Suprapubic skin (tissue), 4 donors: ENCODE data around the gene LRP3. TPM values are rescaled to one million over a fixed set of nuclear protein-coding genes. Genes with fewer than 3 reads are reported as not detected.

Experiments used
- DNase-seq, 2 donors: peaks; one replicate each; pipeline ENCODE4 v3.0.0-alpha.2; 2019; ENCODE audit warnings: low spot score in 2 of 2
- H3K27ac ChIP-seq: fragments of 200-600 bp; sonication (generic); one replicate; pipeline ENCODE4 v1.5.1; 2019
- H3K27me3 ChIP-seq: fragments of 200-600 bp; sonication (generic); one replicate; pipeline ENCODE4 v1.5.1; 2019
- H3K36me3 ChIP-seq: fragments of 200-600 bp; sonication (generic); one replicate; pipeline ENCODE4 v1.5.1; 2019
- H3K4me1 ChIP-seq: fragments of 200-600 bp; sonication (generic); one replicate; pipeline ENCODE4 v1.5.1; 2019
- H3K4me3 ChIP-seq: fragments of 200-600 bp; sonication (generic); one replicate; pipeline ENCODE4 v1.5.1; 2019; ENCODE audit warnings: mild to moderate bottlenecking
- H3K9me3 ChIP-seq: fragments of 200-600 bp; sonication (generic); one replicate; pipeline ENCODE4 v1.5.1; 2019
- EP300 ChIP-seq: sonication (generic); formaldehyde crosslinking; IDR thresholded peaks from one replicate; pipeline ENCODE4 v1.6.1; 2017; ENCODE audit warnings: antibody characterized with exemption
- POLR2A ChIP-seq, 2 donors: fragments of 450-650 bp; IDR thresholded peaks; one replicate each; pipeline ENCODE4 v1.6.1; 2017; ENCODE audit warnings: antibody characterized with exemption in 2 of 2, mild to moderate bottlenecking in 2 of 2, moderate library complexity in 2 of 2
- POLR2AphosphoS5 ChIP-seq, 3 donors: sonication (generic); formaldehyde crosslinking; IDR thresholded peaks; one replicate each; pipeline ENCODE4 v1.6.1; 2017; ENCODE audit warnings: antibody characterized with exemption in 3 of 3
- WGBS: methylation state at CpG from one replicate; pipeline ENCODE4 v1.1.5; 2018; 5-methylcytosine and 5-hydroxymethylcytosine counted together
- total RNA-seq, 4 donors: library from RNA; depleted of rRNA; stranded (reverse); fragments of >200 nt; gene quantifications; one replicate each; pipeline ENCODE4 v1.1.0, GENCODE V29; 2016
- TF ChIP-seq, protein P1 (sequence below), 2 donors: fragments of 200-600 bp in 1 of 2; fragments of 450-650 bp in 1 of 2; sonication (generic) in 1 of 2; IDR thresholded peaks; one replicate each; pipeline ENCODE4 v1.5.1; 2016 to 2019; ENCODE audit warnings: antibody characterized with exemption in 2 of 2, mild to moderate bottlenecking in 1 of 2, moderate library complexity in 1 of 2

The LRP3 gene
- total RNA-seq, 4 donors from 2014 or later, result 9.8 to 17.1 (median 14.0) TPM

DNA sequence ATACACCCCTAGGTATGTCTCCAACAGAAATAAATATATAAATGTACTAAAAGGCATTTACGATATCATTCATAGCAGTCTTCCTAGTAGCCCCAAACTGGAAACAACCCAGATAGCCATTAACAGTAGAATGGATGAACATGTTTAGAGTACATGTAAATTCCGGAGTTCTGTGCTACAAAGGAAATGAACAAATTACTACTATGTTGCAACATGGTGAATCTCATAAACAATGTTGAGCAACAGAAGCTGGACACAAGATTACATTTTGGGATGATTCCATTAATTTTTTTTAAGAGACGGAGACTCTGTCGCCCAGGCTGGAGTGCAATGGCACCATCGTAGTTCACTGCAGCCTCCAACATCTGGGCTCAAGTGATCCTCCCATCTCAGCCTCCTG is 37.4 kb downstream of the LRP3 start:
- DNase-seq, result no peak
- Histone ChIP-seq H3K4me1 (peaks cover 11% of the 10 kb centered on the region), H3K36me3 (no peaks in the 10 kb centered on the region), H3K4me3 (no peak overlapping the region), H3K9me3 (no peaks in the 10 kb centered on the region), H3K27ac (no peak overlapping the region), H3K27me3 (peaks cover 52% of the 10 kb centered on the region)
- 52% methylated on average over 5 of the region's 5 CpGs for WGBS
- TF ChIP-seq POLR2A (IDR thresholded peaks at IDR 0.05) (no peak), POLR2AphosphoS5 (IDR thresholded peaks at IDR 0.05) (no peak), EP300 (no peak)
- TF ChIP-seq, protein P1, sequence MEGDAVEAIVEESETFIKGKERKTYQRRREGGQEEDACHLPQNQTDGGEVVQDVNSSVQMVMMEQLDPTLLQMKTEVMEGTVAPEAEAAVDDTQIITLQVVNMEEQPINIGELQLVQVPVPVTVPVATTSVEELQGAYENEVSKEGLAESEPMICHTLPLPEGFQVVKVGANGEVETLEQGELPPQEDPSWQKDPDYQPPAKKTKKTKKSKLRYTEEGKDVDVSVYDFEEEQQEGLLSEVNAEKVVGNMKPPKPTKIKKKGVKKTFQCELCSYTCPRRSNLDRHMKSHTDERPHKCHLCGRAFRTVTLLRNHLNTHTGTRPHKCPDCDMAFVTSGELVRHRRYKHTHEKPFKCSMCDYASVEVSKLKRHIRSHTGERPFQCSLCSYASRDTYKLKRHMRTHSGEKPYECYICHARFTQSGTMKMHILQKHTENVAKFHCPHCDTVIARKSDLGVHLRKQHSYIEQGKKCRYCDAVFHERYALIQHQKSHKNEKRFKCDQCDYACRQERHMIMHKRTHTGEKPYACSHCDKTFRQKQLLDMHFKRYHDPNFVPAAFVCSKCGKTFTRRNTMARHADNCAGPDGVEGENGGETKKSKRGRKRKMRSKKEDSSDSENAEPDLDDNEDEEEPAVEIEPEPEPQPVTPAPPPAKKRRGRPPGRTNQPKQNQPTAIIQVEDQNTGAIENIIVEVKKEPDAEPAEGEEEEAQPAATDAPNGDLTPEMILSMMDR (IDR thresholded peaks at IDR 0.05), result no peak

DNA sequence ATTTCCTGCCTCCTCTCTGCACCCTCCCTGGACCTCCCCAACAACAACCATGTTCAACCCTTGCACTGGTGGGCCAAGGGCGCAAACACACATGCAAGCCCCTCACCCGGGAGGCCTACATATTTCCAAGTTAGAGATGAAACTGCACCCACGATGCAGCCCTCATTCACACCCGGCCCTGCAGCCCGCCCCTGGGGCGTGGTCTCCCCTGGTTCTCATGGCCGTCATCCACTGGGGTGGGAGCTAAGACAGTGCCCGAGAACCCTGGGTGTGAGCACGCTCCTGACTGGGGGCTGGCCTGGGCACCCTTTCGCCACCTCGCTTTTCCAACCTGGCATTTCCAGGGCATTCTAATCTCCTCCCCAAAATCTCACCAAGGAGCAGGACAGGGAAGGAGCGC is 38.5 kb downstream of the LRP3 start:
- no peaks in the 10 kb centered on the region for H3K36me3 ChIP-seq
- TF ChIP-seq EP300 (no peak), POLR2AphosphoS5 (IDR thresholded peaks at IDR 0.05) (no peak), POLR2A (IDR thresholded peaks at IDR 0.05) (no peak)
- TF ChIP-seq, protein P1 (IDR thresholded peaks at IDR 0.05), result no peak
- no peak overlapping the region for H3K4me3 ChIP-seq
- peaks cover 4% of the 10 kb centered on the region for H3K4me1 ChIP-seq
- 59% methylated on average over 11 of the region's 12 CpGs for WGBS
- peaks cover 40% of the 10 kb centered on the region for H3K27me3 ChIP-seq
- no peak for DNase-seq
- H3K9me3 ChIP-seq, result no peaks in the 10 kb centered on the region
- H3K27ac ChIP-seq, result no peak overlapping the region

DNA sequence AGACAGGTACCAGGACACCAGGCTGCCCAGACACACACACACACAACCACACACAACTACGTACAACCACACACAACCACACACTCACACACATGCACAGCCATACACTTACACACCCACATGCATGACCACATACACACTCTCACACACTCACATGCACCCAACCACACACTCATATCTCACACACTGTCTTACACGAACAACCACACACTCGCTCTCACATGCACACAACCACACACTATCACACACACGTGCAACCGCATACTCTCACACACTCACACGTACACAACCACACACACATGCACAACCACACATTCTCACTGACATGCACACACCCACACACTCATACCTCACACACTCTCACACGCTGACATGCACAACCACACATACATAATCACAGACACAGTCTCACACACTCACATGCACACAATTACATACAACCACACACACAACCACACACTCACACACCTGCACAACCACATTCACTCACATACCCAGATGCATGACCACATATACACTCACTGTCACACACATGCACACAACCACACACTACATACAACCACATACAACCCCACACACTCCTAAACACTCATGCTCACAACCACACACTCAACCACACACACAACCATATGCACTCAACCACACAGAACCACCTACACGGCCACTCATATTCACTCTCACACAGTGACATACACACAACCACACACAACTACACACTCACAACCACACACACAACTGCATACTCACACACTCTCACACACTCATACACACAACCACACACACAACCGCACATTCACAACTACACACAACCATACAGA is 39.1 kb downstream of the LRP3 start:
- WGBS, result 92% methylated on average over 9 of the region's 9 CpGs
- Histone ChIP-seq H3K4me1 (peaks cover 4% of the 10 kb centered on the region), H3K9me3 (no peaks in the 10 kb centered on the region), H3K27ac (no peak overlapping the region), H3K36me3 (no peaks in the 10 kb centered on the region), H3K4me3 (no peak overlapping the region), H3K27me3 (peaks cover 35% of the 10 kb centered on the region)
- DNase-seq, result no peak
- TF ChIP-seq POLR2AphosphoS5 (IDR thresholded peaks at IDR 0.05), result no peak
- TF ChIP-seq, protein P1 (IDR thresholded peaks at IDR 0.05), result no peak
- no peak for TF ChIP-seq EP300
- TF ChIP-seq POLR2A (IDR thresholded peaks at IDR 0.05), result no peak

DNA sequence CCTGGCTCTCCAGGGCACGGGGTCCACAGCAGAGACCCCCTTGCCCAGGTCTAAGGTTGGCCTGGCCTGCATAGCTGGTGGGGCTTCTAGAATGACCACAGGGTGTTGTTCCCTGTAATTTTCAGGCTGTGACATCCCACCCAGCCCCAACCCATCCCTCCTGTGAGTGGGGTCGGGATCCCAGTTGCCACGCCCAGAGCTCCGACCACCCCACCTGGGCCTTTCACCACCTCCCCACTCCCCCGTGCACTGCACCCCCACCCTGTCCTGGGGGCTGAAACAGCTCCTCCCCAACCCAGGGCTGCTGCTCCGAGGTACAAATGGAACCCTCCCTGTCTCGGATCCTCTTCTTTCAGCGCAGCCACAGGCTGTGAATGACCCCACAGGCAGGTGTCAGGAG is 40.0 kb downstream of the LRP3 start:
- TF ChIP-seq POLR2AphosphoS5 (IDR thresholded peaks at IDR 0.05), result no peak
- no peak for DNase-seq
- 72% methylated on average over 5 of the region's 8 CpGs for WGBS
- Histone ChIP-seq H3K4me1 (peaks cover 4% of the 10 kb centered on the region), H3K27ac (no peak overlapping the region), H3K36me3 (no peaks in the 10 kb centered on the region), H3K4me3 (no peak overlapping the region), H3K9me3 (no peaks in the 10 kb centered on the region), H3K27me3 (peaks cover 27% of the 10 kb centered on the region)

DNA sequence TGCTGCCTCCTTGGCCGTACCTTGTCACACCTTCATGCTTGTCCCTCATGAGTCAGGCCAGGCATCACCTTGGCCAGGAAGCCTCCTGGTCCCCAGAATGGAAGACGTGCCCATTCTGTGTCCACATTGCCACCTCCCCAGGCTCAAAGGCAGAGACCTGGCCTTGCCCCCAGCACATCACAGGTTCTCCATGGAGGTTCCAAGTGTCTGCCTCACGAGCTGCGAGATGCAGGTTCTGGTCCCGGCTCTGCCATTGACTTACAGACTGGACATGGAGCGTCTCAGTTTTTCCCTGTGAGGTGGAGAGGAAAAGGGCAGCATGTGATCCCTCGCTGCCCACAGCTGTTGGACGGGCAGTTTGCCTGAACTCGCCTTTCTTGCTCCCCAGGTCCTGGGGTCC is 40.6 kb downstream of the LRP3 start:
- Histone ChIP-seq H3K27ac (no peak overlapping the region), H3K27me3 (peaks cover 21% of the 10 kb centered on the region), H3K9me3 (no peaks in the 10 kb centered on the region), H3K36me3 (no peaks in the 10 kb centered on the region), H3K4me1 (peaks cover 4% of the 10 kb centered on the region), H3K4me3 (no peak overlapping the region)
- TF ChIP-seq POLR2AphosphoS5 (IDR thresholded peaks at IDR 0.05) (no peak), EP300 (no peak), POLR2A (IDR thresholded peaks at IDR 0.05) (no peak)
- TF ChIP-seq, protein P1 (IDR thresholded peaks at IDR 0.05), result no peak
- DNase-seq, result no peak
- WGBS, result 49% methylated on average over 8 of the region's 9 CpGs
